Measurements from ENCODE around the gene CCDC34.
"Not testable (repeated sequence)": the region's sequence is repeated elsewhere in the genome, so short reads cannot be mapped to it uniquely, and the experiment has no call there.

CCDC34 gene

DNA sequence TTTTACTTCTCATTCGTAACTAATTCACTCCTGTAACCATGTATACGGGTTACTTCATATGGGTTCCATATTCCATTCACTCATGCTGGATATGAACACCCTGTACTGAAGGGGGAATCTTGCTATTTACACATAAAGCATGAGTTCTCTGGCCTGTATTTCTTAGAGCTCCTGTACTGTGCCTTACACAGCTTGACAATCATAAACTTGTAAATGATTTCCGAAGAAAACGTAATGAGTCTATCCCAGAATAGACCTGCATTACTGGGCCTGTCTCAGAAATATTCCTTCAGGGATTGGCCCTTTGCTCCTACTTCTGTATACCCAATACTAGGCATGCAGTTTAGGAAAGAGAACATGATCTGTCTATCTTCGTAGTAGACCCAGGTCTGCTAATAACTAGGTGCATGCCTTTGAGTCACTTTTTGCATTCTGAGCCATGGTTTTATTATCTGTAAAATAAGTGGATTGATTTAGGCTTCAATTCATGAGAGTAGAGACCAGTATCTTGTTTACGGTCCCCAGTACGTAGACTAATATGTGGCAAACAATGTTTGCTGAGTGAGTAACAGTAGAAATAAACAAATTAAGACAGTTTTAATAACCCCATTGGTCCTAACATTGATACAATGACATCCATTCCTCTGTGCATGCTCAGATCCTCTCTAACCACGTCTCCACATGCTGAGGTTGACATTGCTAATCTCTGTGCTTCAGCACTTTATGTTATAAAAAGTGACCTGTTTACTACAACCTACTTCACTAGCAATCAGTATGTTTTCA lies 1.2 kb downstream of the CCDC34 start:
- DNase-seq, result no peak

DNA sequence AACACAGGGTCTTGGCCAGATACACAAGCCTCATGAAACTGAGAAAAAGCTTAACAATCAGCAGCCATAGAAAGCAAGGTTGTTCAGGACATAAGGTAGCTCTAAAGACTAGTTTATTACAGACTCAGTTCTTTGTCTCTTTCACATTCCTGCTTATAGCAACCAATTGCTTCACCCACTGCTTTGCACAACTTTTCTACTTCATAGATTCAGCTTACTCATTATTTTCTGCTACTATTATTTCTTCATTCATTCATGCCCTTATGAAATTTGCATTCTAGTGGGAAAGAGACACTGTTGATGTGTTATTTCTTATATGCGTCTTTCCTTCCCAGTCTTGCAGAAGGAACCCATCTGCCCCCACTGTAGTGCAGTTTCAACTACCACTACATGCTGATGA lies 4.7 kb downstream of the CCDC34 start:
- DNase-seq, result no peak

GRCh38 chr11:27357250-27357649 lies 5.8 kb downstream of the CCDC34 start:
- no peak for DNase-seq

- no peak for DNase-seq
Observed at GRCh38 chr11:27356624-27357222, 6.3 kb downstream of the CCDC34 start.

GRCh38 chr11:27355575-27356104 lies 7.4 kb downstream of the CCDC34 start:
- DNase-seq, result no peak

- no peak for DNase-seq
Observed at GRCh38 chr11:27354359-27354965, 8.6 kb downstream of the CCDC34 start.

GRCh38 chr11:27353593-27354358 lies 9.2 kb downstream of the CCDC34 start:
- no peak for DNase-seq

DNA sequence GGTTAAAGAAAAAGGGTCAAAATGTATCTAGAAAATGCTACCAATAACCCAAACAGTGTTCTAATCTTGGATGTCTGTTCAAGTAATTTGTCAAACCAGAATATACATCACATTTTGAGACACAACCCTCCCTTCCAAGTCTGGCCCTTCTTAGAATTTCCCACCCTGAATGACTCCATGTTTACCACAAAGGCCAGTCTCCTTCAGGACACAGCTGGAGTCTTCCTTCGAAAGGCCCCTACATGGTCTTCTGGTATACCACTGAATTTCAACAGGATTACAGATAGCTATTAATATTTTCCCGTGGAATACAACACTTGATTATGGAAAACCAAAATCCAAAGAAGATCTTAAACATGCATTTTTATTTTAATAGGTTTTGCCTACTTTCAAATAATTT lies 10.2 kb downstream of the CCDC34 start:
- no peak for DNase-seq

DNA sequence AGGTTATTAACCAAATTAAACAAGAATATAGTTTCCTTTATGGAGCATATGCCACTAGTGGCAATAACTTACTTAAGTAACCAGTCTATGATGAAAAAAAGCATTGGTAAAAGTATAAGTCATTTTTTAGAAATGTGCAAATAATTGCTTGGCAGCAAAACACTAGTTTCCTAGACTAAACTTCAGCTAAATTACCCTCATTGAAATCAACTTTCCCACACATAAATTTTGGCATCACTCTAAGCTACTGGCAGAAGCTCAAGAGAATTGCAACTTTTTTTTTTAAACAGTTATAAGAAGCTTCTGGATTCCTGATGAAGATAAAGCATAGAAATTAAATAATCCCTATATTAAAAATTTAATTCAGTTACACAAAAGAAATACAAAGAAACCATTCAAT lies 12.5 kb downstream of the CCDC34 start:
- DNase-seq, result no peak

DNA sequence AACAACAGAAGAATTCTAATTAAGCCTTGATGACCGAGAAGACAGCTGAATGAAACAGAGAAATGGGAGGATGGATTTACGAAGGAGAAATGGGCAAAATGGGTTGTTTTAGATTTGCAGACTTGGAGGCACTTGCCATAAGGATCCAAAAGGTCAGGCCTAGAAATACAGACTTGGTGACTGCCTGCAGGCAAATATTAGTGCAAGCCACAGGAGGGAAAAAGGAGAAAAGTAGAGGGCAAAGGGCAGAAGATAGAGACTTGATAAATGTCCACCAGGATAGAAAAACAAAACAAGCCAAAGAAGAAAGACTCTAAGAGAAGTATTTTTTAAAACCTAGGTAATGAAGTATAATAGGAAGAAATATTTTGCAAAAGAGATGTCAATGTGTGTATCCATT lies 13.1 kb downstream of the CCDC34 start:
- DNase-seq, result no peak

GRCh38 chr11:27348340-27348873 lies 14.6 kb downstream of the CCDC34 start:
- no peak for DNase-seq

- no peak for DNase-seq
Observed at GRCh38 chr11:27347359-27348339, 15.4 kb downstream of the CCDC34 start.

GRCh38 chr11:27339941-27340340 lies 23.1 kb downstream of the CCDC34 start:
- DNase-seq, result no peak

DNA sequence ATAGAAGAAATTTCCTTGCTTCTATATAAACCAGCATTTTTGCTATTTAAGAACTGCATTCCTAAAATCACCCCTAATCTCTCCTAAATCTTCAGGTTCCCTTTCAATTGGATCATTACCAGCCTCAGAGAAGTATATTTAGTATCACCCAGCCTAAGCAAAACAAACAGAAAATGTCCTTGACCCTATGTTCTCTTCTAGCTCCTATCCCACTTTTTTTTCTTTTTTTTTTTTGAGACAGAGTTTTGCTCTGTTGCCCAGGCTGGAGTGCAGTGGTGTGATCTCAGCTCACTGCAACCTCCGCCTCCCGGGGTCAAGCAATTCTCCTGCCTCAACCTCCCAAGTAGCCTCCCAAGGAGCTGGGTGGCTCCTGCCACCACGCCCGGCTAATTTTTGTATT lies 28.3 kb downstream of the CCDC34 start:
- not testable (repeated sequence) for DNase-seq

DNA sequence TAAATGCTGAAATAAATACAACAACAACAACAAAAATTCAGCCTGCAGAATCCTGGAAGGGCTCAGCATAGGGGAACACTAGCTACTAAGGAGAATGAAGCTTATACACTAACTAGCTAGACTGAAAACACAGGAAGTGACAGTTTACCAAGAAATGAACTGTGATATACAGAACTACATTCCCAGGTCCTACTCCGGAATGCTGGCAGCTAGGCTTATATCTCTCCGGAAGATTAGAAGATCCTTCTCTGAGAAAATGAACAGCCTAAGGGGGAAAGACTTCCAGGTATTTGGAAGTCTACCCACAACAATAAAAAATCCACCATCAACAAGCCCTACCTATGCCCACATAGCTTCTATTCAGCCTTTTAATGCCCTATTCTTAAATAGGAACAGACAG lies 31.0 kb downstream of the CCDC34 start:
- no peak for DNase-seq

DNA sequence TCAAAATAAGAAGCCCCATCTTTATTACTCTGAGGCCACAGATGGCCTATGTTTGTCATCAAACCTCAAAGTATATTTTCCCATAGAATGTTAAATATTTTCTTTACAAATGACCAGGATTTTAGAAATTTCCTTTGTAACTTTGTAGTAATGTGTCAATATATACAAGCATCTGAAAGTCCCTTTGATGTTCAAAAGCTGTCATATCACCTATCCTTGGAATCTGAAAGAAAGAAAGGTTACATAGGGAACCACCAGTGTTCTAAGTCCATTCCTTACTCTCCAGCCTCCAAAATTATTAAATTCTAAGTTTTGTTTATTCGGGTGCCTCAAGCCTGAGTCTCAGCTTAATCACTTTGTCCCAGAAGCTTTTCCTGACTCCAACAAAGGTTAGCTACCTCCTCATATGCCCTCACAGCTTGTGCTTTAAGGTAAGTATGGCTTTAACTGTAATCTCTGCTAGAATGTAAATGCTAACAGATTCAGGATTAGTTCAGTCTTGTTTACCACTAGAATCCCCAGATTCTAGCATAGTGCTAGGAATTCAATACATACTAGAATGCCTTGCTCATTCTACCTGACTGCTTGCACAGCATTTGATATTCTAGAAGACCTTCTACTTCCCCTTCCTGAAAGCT lies 32.3 kb downstream of the CCDC34 start:
- no peak for DNase-seq

DNA sequence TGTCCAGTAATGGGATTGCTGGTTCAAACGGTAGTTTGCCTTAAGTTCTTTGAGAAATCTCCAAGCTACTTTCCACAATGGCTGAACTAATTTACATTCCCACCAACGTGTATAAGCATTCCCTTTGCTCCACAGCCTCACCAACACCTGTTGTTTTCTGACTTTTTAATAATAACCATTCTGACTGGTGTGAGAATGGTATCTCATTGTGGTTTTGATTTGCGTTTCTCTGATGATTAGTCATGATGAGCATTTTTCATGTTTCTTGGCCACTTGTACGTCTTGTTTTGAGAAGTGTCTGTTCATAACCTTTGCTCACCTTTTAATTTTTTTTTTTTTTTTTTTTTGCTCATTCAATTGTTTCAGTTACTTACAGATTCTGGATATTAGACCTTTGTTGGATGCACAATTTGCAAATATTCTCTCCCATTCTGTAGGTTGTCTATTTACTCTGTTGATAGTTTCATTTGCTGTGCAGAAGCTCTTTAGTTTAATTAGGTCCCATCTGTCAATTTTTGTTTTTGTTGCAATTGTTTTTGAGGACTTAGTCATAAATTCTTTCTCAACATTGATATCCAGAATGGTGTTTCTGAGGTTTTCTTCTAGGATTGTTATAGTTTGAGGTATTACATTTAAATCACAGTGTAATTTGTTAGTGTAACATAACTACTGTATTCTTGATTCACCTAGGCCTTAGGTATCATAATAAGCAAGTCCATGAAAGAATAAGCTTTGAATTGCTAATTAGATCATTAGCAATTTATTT lies 33.0 kb downstream of the CCDC34 start:
- DNase-seq, result no peak

DNA sequence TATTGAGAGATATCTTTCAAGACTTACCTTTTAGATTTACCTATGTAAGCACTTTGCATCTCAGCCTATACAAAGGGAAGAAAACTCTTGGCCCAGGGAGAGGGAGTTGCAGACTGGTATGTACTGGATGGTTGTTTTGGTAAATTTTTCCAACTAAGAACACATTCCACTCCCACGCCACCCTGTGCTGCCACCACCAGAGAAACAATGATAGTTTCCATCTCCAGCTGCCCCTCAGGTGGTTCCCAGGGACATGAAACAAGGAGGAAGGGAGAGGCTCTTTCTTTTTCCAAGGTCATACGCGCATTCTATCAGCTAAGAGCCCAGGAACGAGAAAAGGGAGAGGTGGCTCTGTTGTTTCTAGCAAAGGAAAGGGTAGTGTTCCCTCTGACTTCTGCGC lies 34.4 kb downstream of the CCDC34 start:
- DNase-seq, result no peak

DNA sequence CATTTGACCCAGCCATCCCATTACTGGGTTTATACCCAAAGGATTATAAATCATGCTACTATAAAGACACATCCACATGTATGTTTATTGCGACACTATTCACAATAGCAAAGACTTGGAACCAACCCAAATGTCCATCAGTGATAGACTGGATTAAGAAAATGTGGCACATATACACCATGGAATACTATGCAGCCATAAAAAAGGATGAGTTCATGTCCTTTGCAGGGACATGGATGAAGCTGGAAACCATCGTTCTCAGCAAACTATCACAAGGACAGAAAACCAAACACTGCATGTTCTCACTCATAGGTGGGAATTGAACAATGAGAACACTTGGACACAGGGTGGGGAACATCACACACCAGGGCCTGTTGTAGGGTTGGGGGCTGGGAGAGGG lies 36.0 kb downstream of the CCDC34 start:
- not testable (repeated sequence) for DNase-seq

DNA sequence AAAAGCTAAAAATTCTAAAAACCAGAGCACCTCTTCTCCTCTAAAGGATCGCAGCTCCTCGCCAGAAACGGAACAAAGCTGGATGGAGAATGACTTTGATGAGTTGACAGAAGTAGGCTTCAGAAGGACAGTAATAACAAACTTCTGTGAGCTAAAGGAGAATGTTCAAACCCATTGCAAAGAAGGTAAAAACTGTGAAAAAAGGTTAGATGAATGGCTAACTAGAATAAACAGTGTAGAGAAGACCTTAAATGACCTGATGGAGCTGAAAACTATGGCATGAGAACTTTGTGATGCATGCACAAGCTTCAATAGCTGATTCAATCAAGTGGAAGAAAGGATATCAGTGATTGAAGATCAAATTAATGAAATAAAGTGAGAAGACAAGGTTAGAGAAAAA lies 40.8 kb downstream of the CCDC34 start:
- not testable (repeated sequence) for DNase-seq
